Stomach (tissue), 9 donors: ENCODE results near the gene NELL1. TPM values are rescaled to one million over a fixed set of nuclear protein-coding genes. Genes with fewer than 3 reads are reported as not detected.
A peak's percentile ranks its signal among the peaks of the same experiment; 100 is the strongest.

Experiments used
- DNase-seq, 2 donors: peaks; one replicate each; pipeline versions ENCODE4 v3.0.0 to v3.0.0-alpha.2; 2013 to 2019
- H3K27ac ChIP-seq, 5 donors: fragments of 200-600 bp in 4 of 5; sonication (generic) in 4 of 5; one replicate each; pipeline ENCODE4 v1.5.1; 2013 to 2019; ENCODE audit warnings: mild to moderate bottlenecking in 1 of 5, moderate library complexity in 1 of 5
- H3K27me3 ChIP-seq, 3 donors: fragments of 200-600 bp; sonication (generic); one replicate each; pipeline ENCODE4 v1.5.1; 2017 to 2019; ENCODE audit warnings: mixed run types in 1 of 3
- H3K36me3 ChIP-seq, 4 donors: fragments of 200-600 bp; sonication (generic); 1 replicate in 3 of 4; 2 replicates in 1 of 4; pipeline ENCODE4 v1.5.1; 2016 to 2019
- H3K4me1 ChIP-seq, 4 donors: fragments of 200-600 bp; sonication (generic); one replicate each; pipeline ENCODE4 v1.5.1; 2016 to 2019
- H3K4me3 ChIP-seq, 4 donors: fragments of 200-600 bp; sonication (generic) in 3 of 4; one replicate each; pipeline ENCODE4 v1.5.1; 2016 to 2019; ENCODE audit warnings: mild to moderate bottlenecking in 1 of 4
- H3K9me3 ChIP-seq, 4 donors: fragments of 200-600 bp; sonication (generic); one replicate each; pipeline ENCODE4 v1.5.1; 2016 to 2019
- EP300 ChIP-seq: sonication (generic); formaldehyde crosslinking; IDR thresholded peaks from one replicate; pipeline ENCODE4 v1.6.1; 2017; ENCODE audit warnings: antibody characterized with exemption
- POLR2A ChIP-seq, 4 donors: fragments of 450-650 bp; IDR thresholded peaks; one replicate each; pipeline ENCODE4 v1.6.1; 2016; ENCODE audit warnings: antibody characterized with exemption in 4 of 4, control low read depth in 2 of 4, mild to moderate bottlenecking in 1 of 4, moderate library complexity in 1 of 4
- POLR2AphosphoS5 ChIP-seq, 3 donors: sonication (generic); formaldehyde crosslinking; IDR thresholded peaks; one replicate each; pipeline ENCODE4 v1.6.1; 2016; ENCODE audit warnings: antibody characterized with exemption in 3 of 3
- WGBS, 5 donors: extraction: QIAGEN DNeasy Blood & Tissue Kit in 3 of 5; methylation state at CpG; one replicate each; pipeline versions ENCODE4 v1.1.5 to v1.1.7; 2013 to 2018; 5-methylcytosine and 5-hydroxymethylcytosine counted together
- intact Hi-C: fragments of 100-400 bp; cut with DNase I; formaldehyde crosslinking; loops from one replicate; pipeline ENCODE4 v1.15.1; 2023; ENCODE audit warnings: low total_unique reads
- polyA plus RNA-seq, 3 donors: library from polyadenylated mRNA; stranded (reverse); fragments of 200-250 nt; gene quantifications; one replicate each; pipeline ENCODE4 v1.2.3, GENCODE V29; 2013
- total RNA-seq, 5 donors: library from RNA; depleted of rRNA; stranded (reverse); fragments of >200 nt; gene quantifications; one replicate each; pipeline versions ENCODE4 v1.1.0 to v1.2.3, GENCODE V29; 2014 to 2016
- TF ChIP-seq, protein P1 (sequence below), 7 experiments: fragments of 450-650 bp in 4 of 7; fragments of 200-600 bp in 3 of 7; sonication (generic) in 3 of 7; IDR thresholded peaks; one replicate each; pipeline ENCODE4 v1.5.1; 2016 to 2019; ENCODE audit warnings: antibody characterized with exemption in 7 of 7, control low read depth in 2 of 7, mild to moderate bottlenecking in 1 of 7
- donor health status: healthy with polysubstance abuse.
- donor health status: Bipolar disorder and iron deficiency.
- donor health status: healthy.

The NELL1 gene
- total and polyA plus RNA-seq, 8 donors = 0.05 to 15.4 (median 2.7) TPM; not detected in 5

DNA sequence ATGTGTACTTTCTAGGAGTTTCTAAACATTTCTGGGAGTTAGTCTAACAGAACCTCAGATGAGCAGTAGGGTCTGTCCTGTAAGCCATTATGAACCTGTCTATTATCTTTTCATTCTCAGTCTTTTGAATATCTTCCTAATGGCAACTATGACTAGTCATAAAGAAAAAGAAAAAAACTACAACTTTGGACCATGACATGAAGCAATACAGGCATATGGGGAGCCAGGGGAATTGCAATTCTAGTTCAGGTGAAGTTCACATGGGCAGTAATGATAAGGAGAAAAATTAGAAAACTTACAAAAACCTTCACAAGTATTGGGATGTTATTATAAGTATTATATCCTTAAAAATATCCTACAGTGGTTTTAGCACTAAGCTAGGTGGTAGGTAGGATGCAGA, 874.5 kb downstream of the NELL1 start:
- TF ChIP-seq, protein P1, sequence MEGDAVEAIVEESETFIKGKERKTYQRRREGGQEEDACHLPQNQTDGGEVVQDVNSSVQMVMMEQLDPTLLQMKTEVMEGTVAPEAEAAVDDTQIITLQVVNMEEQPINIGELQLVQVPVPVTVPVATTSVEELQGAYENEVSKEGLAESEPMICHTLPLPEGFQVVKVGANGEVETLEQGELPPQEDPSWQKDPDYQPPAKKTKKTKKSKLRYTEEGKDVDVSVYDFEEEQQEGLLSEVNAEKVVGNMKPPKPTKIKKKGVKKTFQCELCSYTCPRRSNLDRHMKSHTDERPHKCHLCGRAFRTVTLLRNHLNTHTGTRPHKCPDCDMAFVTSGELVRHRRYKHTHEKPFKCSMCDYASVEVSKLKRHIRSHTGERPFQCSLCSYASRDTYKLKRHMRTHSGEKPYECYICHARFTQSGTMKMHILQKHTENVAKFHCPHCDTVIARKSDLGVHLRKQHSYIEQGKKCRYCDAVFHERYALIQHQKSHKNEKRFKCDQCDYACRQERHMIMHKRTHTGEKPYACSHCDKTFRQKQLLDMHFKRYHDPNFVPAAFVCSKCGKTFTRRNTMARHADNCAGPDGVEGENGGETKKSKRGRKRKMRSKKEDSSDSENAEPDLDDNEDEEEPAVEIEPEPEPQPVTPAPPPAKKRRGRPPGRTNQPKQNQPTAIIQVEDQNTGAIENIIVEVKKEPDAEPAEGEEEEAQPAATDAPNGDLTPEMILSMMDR (IDR thresholded peaks at IDR 0.05) = no peak
- no peak for TF ChIP-seq EP300
- TF ChIP-seq POLR2AphosphoS5 (IDR thresholded peaks at IDR 0.05) = no peak
- intact Hi-C loops = no loop called here
- no peaks in the 10 kb centered on the region for H3K9me3 ChIP-seq
- no peaks in the 10 kb centered on the region for H3K36me3 ChIP-seq
- DNase-seq = no peak
- no peaks in the 10 kb centered on the region for H3K27me3 ChIP-seq
- H3K27ac ChIP-seq = no peak overlapping the region
- H3K4me3 ChIP-seq = no peak overlapping the region
- H3K4me1 ChIP-seq = no peaks in the 10 kb centered on the region

DNA sequence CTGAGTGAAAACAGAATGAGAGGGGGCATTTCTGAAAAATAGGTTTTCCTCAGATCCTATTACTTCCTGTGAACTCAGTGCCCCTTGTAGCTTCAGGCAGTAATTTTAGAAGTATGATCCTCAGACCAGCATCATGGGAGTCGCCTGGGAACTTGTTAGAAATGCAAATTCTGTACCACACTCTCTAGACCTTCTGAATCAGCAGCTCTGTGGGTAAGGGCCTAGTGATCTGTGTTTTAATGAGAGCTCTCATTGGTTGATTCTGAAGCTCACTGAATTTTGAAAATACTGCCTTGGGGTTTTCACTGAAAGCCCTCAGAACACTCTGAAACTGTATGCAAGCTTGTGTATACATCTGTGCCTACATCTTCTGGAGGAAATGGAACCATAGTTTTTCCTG, 876.3 kb downstream of the NELL1 start:
- Histone ChIP-seq H3K27me3 (no peaks in the 10 kb centered on the region), H3K9me3 (no peaks in the 10 kb centered on the region), H3K4me3 (no peak overlapping the region), H3K4me1 (no peaks in the 10 kb centered on the region), H3K36me3 (no peaks in the 10 kb centered on the region), H3K27ac (no peak overlapping the region)
- DNase-seq = no peak
- intact Hi-C loops = no loop called here
- TF ChIP-seq POLR2A (IDR thresholded peaks at IDR 0.05) (no peak), POLR2AphosphoS5 (IDR thresholded peaks at IDR 0.05) (no peak), EP300 (no peak)
- TF ChIP-seq, protein P1 (IDR thresholded peaks at IDR 0.05) = no peak
- 40 to 68% (median 48%) methylated on average over 1 of the region's 1 CpG for WGBS, 5 donors

DNA sequence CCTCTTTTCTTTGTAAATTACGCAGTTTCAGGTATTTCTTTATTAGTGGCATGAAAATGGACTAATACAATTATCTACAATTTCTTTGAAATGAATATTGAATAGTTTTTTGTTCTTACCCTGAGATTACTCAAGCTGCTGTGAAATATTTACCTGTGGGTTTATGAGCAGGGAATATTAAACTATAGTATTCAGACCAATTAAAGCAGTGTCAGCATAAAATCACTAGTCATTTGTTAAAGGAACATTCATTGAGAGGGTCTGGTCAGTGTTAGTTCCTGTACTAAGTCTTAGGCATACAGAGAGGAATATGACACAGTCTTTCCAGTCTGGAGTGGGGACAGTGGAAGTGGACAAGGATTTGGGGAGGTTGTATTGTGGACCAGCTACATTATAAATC, 877.3 kb downstream of the NELL1 start:
- DNase-seq = no peak
- Histone ChIP-seq H3K36me3 (no peaks in the 10 kb centered on the region), H3K4me3 (no peak overlapping the region), H3K27me3 (no peaks in the 10 kb centered on the region), H3K27ac (no peak overlapping the region), H3K4me1 (no peaks in the 10 kb centered on the region), H3K9me3 (no peaks in the 10 kb centered on the region)
- TF ChIP-seq EP300 (no peak), POLR2A (IDR thresholded peaks at IDR 0.05) (no peak), POLR2AphosphoS5 (IDR thresholded peaks at IDR 0.05) (no peak)
- TF ChIP-seq, protein P1 (IDR thresholded peaks at IDR 0.05) = no peak
- intact Hi-C loops = no loop called here
- WGBS, 5 donors = 21 to 66% (median 32%) methylated on average over 1 of the region's 1 CpG

DNA sequence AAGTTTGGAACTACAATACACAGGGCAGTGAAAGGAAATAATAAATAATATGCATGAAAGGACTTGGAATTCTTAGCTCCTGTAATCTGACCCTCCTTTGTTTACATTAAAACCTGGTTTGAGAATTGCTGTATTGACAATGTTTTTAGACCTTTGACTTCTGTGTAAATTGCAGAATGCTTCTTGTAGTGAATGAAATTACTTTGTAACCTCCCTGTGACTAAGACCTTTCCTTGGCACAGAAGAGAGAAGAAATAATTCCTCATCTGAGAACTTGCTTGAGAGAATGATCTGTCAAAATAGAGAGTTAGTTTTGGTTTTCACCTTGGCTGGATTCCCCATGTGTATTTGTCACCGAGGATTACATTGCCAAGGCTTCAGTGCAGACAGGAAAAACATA, 883.5 kb downstream of the NELL1 start:
- no peaks in the 10 kb centered on the region for H3K36me3 ChIP-seq
- no peaks in the 10 kb centered on the region for H3K9me3 ChIP-seq
- H3K27ac ChIP-seq = no peak overlapping the region
- no peaks in the 10 kb centered on the region for H3K27me3 ChIP-seq
- no peak for TF ChIP-seq EP300
- TF ChIP-seq POLR2A (IDR thresholded peaks at IDR 0.05) = no peak
- TF ChIP-seq POLR2AphosphoS5 (IDR thresholded peaks at IDR 0.05) = no peak
- TF ChIP-seq, protein P1 (IDR thresholded peaks at IDR 0.05) = no peak
- no peaks in the 10 kb centered on the region for H3K4me1 ChIP-seq
- intact Hi-C loops = no loop called here
- WGBS, 5 donors = 4 to 32% (median 17%) methylated on average over 1 of the region's 1 CpG
- DNase-seq = peak in 1 of 2 donors; percentile 23
- no peak overlapping the region for H3K4me3 ChIP-seq
